Measurements from ENCODE around the gene OVOL1. TPM values are rescaled to one million over a fixed set of nuclear protein-coding genes. Genes with fewer than 3 reads are reported as not detected.

OVOL1 gene
- total and polyA plus RNA-seq, 2 donors (not counting 1 experiment from before 2014, with no cell fraction given) = 0.15 to 0.66 TPM

GRCh38 chr11:65822776-65823528 lies 36.1 kb downstream of the OVOL1 start:
- H3K4me3 ChIP-seq (ENCODE audit: control extremely low read depth in 1 of 5, extremely low read depth in 1 of 5, insufficient read depth in 1 of 5, low read depth in 2 of 5, low read length in 4 of 5) = no peak overlapping the region
- ATAC-seq (ENCODE audit: low read depth) = no peak

More at GRCh38 chr11:65822776-65823528, 36.1 kb downstream of the OVOL1 start:
- Histone ChIP-seq H3K79me2 (ENCODE audit: control insufficient read depth, insufficient read depth, low read length) (no peaks in the 10 kb centered on the region), H4K20me1 (ENCODE audit: control insufficient read depth, insufficient read depth, low read length, poor library complexity, severe bottlenecking) (no peaks in the 10 kb centered on the region), H3K27ac (ENCODE audit: low read length in 2 of 2) (no peak overlapping the region), H3K9ac (ENCODE audit: low read length) (no peak overlapping the region), H3K27me3 (replicated peaks in 1 of 4; ENCODE audit: control extremely low read depth in 1 of 4, control insufficient read depth in 3 of 4, insufficient read depth in 4 of 4, low read length in 3 of 4) (no peaks in the 10 kb centered on the region), H3K9me3 (ENCODE audit: control extremely low read depth in 1 of 3, control insufficient read depth in 2 of 3, insufficient read depth in 1 of 3, low read length in 2 of 3) (no peaks in the 10 kb centered on the region), H3K4me2 (replicated peaks; ENCODE audit: low read depth, low read length, poor library complexity, severe bottlenecking) (no peak overlapping the region), H3K36me3 (replicated peaks in 1 of 2; ENCODE audit: control extremely low read depth in 1 of 2, control insufficient read depth in 1 of 2, extremely low read depth in 1 of 2, insufficient read depth in 2 of 2, low read length in 1 of 2) (no peaks in the 10 kb centered on the region), H3K4me1 (ENCODE audit: control insufficient read depth in 2 of 2, insufficient read depth in 2 of 2, low read length in 2 of 2) (peaks cover 0 to 5% of the 10 kb centered on the region in 2 donors), H2AFZ (ENCODE audit: insufficient read depth, low read depth, low read length, poor library complexity, severe bottlenecking) (no peak overlapping the region)
- 92% methylated on average over 8 of the region's 15 CpGs for WGBS (ENCODE audit: insufficient coverage)
- Mint-ChIP-seq H3K4me3 (no peak overlapping the region), H3K27ac (no peak overlapping the region), H3K27me3 (no peaks in the 10 kb centered on the region), H3K9me3 (ENCODE audit: insufficient read depth) (no peaks in the 10 kb centered on the region), H3K4me1 (peaks cover 4% of the 10 kb centered on the region)
- TF ChIP-seq, protein P1, sequence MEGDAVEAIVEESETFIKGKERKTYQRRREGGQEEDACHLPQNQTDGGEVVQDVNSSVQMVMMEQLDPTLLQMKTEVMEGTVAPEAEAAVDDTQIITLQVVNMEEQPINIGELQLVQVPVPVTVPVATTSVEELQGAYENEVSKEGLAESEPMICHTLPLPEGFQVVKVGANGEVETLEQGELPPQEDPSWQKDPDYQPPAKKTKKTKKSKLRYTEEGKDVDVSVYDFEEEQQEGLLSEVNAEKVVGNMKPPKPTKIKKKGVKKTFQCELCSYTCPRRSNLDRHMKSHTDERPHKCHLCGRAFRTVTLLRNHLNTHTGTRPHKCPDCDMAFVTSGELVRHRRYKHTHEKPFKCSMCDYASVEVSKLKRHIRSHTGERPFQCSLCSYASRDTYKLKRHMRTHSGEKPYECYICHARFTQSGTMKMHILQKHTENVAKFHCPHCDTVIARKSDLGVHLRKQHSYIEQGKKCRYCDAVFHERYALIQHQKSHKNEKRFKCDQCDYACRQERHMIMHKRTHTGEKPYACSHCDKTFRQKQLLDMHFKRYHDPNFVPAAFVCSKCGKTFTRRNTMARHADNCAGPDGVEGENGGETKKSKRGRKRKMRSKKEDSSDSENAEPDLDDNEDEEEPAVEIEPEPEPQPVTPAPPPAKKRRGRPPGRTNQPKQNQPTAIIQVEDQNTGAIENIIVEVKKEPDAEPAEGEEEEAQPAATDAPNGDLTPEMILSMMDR (IDR thresholded peaks at IDR 0.05) = no peak
- no peak for TF ChIP-seq EZH2 (IDR thresholded peaks at IDR 0.05; ENCODE audit: borderline replicate concordance, insufficient read depth, low read depth, low read length, poor library complexity, severe bottlenecking)
- intact Hi-C loops (cut with micrococcal nuclease) = no loop called here
- ChIA-PET POLR2A (no interaction called here), CTCF (interaction anchor here (0.7 to 2.6 kb wide), 7 partner anchors 9 to 561 kb away, joined by 3 to 11 read pairs (median 4); partner anchors contain the start of gene KAT5)
- DNase-seq = no peak
